HG02885 (cell line): ENCODE measurements around the gene MBTD1.

Source experiments
- ATAC-seq: cut with Tn5 transposase; IDR thresholded peaks from one replicate; pipeline ENCODE4 v1.9.1; 2021; ENCODE audit warnings: mild to moderate bottlenecking; ENCODE audit not compliant: unreplicated experiment, poor library complexity

The MBTD1 gene

GRCh38 chr17:51152766-51153209 is 107.1 kb downstream of the MBTD1 start:
- ATAC-seq = no peak

GRCh38 chr17:51150932-51151331 is 108.9 kb downstream of the MBTD1 start:
- ATAC-seq = no peak

- no peak for ATAC-seq
Measured at GRCh38 chr17:51149163-51149562, 110.7 kb downstream of the MBTD1 start.

GRCh38 chr17:51147650-51148049 is 112.2 kb downstream of the MBTD1 start:
- no peak for ATAC-seq

DNA sequence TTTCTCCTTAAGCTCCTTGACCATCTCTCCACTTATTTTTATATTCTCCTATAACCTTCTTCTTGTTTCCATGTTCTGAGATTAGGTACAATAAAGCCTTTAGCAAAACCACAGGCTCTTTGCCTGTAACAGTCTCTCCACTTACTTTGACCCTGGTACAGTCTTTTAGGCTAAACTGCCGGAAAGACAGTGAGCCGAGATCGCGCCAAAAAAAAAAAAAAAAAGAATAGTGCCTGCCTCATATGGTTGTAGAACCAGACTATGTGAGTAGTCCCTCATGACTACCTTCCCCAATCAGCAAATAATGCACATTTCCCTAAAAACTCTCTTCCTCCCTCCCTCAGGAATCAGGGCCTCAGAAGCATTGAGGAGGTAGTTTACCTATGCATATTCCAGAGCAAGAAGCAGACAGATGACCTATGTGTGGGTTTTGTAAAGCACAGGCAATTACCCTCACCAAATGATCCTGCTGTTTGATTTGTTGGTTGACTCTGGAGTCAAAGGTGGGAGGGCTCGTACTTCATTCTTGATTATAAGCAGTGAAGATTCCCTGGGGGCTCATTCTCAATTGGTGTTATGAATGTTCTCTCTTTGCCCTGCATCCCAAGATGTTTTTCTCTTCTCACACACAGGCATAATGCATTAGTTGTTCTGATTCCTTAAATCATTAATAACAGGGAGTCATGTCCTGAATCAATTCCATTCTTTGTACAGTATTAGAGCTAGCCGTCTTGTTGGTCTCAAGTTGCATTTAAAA is 115.4 kb downstream of the MBTD1 start:
- no peak for ATAC-seq

- no peak for ATAC-seq
Measured at GRCh38 chr17:51142597-51142996, 117.3 kb downstream of the MBTD1 start.

GRCh38 chr17:51135956-51136355 is 123.9 kb downstream of the MBTD1 start:
- no peak for ATAC-seq

- ATAC-seq = no peak
Measured at GRCh38 chr17:51133365-51133764, 126.5 kb downstream of the MBTD1 start.

- no peak for ATAC-seq
Measured at GRCh38 chr17:51132964-51133319, 126.9 kb downstream of the MBTD1 start.

DNA sequence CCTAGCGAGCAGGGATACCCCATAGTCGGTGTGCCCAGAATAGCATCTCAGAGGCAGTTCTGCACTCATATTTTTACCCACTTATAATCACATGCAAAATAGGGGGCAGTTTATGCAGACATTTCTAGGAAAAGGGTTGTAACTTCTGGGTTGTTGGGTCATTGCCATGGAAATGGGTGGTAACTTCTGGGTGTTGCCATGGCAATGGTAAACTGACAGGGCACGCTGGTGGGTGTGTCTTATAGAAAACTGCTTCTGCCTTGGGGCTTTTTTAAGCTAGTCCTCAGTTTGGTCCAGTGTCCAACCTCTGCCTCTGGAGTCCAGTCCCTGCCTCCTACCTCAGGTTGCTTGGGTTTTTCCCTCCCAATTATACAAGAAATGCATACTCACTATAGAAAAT is 131.8 kb downstream of the MBTD1 start:
- ATAC-seq = no peak
